Nasal cavity respiratory epithelium epithelial cell of viscerocranial mucosa (primary cell): ENCODE measurements around the gene CIB1. TPM values are rescaled to one million over a fixed set of nuclear protein-coding genes. Genes with fewer than 3 reads are reported as not detected.

Experiments used
- total RNA-seq: library from RNA; depleted of rRNA; stranded (reverse); fragments of >200 nt; gene quantifications from 2 replicates; pipeline ENCODE4 v1.2.3, GENCODE V29; 2014

The CIB1 gene
- total RNA-seq = 27.0 and 30.8 TPM in 2 replicates

DNA sequence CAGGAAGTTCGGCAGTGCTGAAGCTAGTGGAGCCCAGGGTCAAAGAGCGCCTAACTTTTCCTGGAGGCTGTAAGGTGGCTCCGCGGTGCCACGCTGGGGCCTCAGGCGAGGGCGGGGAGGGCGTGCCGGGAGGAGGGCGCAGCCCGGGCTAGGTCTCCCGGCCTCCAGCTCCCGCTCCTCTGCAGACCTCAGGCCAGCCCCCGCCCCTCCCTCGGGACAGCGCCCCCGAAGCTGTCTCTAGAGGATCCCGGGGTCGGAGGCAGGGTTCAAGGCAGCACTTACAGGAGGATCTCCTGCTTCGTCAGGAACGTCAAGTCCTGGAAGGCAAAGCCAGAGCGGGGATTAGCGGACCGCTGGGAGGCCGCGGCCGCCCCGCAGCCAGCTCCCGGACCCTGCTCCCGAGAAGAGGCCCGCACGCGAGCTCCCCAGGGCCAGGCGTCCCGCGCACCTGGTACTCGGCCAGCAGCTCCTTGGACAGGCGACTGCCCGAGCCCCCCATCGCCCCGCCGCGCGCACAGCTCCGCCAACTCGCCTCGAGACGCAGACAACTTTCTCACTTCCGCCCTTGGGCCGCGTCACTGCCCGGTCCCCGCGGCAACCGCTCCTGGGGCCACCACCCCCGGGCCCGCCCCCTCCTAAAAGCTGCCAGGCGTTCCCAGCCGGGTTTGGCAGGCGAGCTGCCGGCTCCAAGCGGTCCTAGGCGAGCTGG, at the start of gene CIB1:
Gene CIB1 (minus strand): TSS at position 555 of the 709 bp plus-strand sequence. CDS start 56 bp downstream, at position 499.

DNA sequence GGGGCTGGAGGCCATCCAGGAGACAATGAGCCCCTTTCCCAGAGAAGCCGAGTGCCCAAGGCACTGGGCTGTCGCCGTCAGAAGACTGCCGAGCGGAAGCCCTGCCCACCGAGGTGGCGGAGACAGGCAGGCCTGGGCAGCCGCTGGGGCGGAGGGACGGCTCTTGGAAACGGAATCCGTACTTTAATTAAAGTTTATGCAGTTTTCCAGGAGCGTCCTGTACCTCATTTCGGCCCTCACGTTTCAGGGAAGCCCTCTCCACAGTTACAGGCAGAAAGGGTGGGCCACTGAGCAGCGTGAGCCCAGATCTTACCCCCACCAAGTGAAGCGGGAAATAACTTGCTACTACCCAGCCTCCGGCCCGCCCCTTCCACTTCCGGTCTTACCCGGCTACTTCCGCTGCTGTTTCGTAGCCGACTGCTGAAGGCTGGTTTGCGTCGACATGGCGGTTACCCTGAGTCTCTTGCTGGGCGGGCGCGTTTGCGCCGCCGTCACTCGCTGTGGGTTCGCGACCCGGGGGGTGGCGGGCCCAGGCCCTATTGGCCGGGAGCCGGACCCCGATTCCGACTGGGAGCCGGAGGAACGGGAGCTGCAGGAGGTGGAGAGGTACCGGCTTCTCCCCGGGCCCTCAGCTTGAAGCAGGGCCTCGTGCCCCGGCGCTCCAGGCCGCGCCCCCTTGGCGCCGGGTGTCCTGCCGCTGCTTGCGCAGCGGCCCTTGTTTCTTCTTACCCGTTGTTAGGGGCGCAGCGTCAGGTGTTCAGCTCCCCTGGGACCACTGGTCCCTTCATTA, 31.7 kb upstream of the CIB1 start, which contains the start of gene NGRN:
Gene NGRN (plus strand): TSS at position 402 of the 790 bp plus-strand sequence. CDS start 41 bp downstream, at position 443.

DNA sequence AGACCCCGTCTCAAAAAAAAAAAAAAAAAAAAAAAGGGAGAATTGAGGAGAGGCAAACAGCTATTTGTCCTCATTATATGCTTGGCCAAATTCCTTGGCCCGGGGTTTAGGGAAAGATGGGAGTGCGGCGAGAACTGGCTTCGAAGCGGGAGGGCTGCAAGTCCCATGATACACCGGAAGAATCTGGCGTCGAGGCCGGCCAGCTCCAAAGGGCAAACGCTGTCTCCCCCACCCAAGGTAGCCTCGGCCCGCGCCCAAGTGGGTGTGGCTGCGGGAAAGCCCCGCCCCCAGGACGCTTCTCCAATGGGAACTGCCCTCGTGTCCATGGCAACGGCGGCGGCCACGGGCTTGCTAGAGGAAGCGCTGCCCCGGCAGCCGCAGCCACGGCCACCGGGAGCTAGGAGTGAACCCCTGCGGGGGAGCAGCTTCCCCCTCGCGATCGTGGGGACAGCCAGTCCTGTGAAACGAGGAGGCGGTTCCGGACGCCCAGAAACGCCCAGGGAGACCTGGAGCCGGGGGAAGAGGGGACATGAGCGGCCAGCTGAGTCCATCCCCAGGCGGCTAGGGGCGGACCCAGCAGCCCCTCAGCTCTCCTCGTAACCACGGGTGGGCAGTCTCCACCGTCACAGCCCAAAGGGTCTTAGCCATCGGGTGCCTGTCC, 15.6 kb upstream of the CIB1 start, which contains the start of gene TTLL13:
Gene TTLL13 (plus strand): TSS at position 354 of the 661 bp plus-strand sequence. CDS start 1,075 bp downstream, outside the sequence.

DNA sequence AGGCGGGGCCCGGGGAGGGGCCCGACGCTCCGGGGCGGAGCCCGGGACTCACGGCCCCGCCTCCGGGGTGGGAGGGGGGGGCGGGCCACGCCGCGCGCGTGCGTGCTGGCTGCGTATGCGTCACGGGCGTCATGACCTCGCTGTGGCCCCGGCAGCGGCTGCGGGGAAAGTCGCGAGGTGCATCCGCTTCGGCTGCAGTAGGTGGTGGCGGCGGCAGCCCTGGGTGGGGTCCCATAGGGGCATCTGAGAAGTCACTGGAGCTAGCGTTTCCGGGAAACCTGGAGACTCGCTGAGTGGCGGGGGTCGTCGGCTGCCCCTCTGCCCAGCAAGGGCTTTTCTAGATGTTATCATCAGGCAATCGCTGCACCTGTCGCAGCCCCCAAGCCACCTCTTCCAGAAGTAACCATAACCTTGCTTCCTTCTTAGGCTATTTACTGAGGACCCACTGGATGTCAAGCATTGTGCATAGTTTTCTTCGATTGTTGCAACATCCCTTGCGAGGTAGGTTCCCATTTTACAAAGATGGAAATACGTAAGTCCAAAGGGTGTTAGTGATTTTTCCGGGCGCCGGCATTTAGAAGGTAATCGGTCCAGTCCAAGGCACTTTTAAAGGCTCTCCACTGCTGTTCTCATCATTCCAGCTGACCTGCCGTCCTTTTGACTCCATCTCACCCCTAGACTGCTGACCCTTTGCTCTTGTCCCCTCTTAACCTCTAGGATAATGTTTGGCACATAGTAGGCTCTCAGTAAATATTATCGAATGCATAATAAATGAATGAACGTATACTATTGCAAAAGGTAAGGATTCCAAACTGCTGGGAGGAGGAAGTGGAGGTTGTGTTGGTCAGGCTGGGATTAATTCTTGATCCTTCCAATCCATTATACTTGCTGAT, 601 bp upstream of the CIB1 start, which contains the start of gene GDPGP1:
Gene GDPGP1 (plus strand): TSS at position 114 of the 893 bp plus-strand sequence. CDS start 6,700 bp downstream, outside the sequence.

DNA sequence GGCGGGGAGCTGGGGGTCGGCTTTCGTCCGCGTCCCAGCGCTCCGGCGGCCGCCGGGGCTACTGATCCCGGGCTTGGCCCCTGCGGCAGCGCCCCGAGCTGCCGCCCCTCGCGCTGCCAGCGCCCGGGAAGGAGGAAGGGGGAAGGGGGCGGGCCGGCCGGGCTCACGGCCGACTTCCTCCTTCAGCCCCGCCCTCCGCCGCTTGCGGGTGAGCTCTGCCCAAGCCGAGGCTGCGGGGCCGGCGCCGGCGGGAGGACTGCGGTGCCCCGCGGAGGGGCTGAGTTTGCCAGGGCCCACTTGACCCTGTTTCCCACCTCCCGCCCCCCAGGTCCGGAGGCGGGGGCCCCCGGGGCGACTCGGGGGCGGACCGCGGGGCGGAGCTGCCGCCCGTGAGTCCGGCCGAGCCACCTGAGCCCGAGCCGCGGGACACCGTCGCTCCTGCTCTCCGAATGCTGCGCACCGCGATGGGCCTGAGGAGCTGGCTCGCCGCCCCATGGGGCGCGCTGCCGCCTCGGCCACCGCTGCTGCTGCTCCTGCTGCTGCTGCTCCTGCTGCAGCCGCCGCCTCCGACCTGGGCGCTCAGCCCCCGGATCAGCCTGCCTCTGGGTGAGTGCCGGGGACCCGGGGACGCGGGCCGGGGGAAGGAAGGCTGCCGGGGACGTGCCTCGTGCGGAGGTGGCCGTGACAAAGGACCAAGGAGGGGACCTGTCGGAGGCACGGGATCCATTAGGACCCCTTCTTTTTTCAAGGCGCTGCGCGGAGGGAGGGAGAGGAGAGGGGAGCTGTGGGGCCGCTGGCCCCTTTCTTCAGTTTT, 32.4 kb downstream of the CIB1 start, which contains the start of gene SEMA4B:
Gene SEMA4B (plus strand): TSS at position 201 of the 814 bp plus-strand sequence. CDS start 249 bp downstream, at position 450.

Other genes with a start within 250 kb of the CIB1 start
- gene ZNF710, start 232.6 kb downstream of the CIB1 start, total RNA-seq = 12.6 and 17.2 TPM in 2 replicates
- 22.9 and 71.1 TPM in 2 replicates for gene IDH2, start 131.5 kb downstream of the CIB1 start, total RNA-seq
- gene SEMA4B, start 32.6 kb downstream of the CIB1 start, total RNA-seq = 117 and 329 TPM in 2 replicates
- gene GDPGP1, start 268 bp upstream of the CIB1 start, total RNA-seq = 4.1 and 5.0 TPM in 2 replicates
- under 0.01 and 0.07 TPM in 2 replicates for gene TTLL13, start 15.6 kb upstream of the CIB1 start, total RNA-seq
- 107 and 122 TPM in 2 replicates for gene NGRN, start 31.7 kb upstream of the CIB1 start, total RNA-seq
- 3.4 and 8.5 TPM in 2 replicates for gene ZNF774, start 118.3 kb upstream of the CIB1 start, total RNA-seq
- 315 and 505 TPM in 2 replicates for gene IQGAP1, start 154.3 kb upstream of the CIB1 start, total RNA-seq